ENCODE measurements around the gene ADNP2.

GRCh38 chr18:80179857-80180558, 70.9 kb downstream of the ADNP2 start:
- TF ChIP-seq CTCF (conservative IDR thresholded peaks at IDR 0.05; ENCODE audit: low read depth, low read length) (no peak), POLR2A (IDR thresholded peaks at IDR 0.05; ENCODE audit: low read depth, low read length) (no peak), MAZ (IDR thresholded peaks at IDR 0.05; ENCODE audit: borderline replicate concordance, low read depth, low read length) (no peak), RAD21 (IDR thresholded peaks at IDR 0.05; ENCODE audit: low read length) (no peak), BHLHE40 (IDR thresholded peaks at IDR 0.05; ENCODE audit: low read depth, low read length) (no peak), FOS (IDR thresholded peaks at IDR 0.05; ENCODE audit: low read depth, low read length) (no peak), RCOR1 (IDR thresholded peaks at IDR 0.05; ENCODE audit: insufficient replicate concordance, low read length) (no peak), CHD1 (IDR thresholded peaks at IDR 0.05; ENCODE audit: low read depth, low read length) (no peak), ELK1 (IDR thresholded peaks at IDR 0.05; ENCODE audit: borderline replicate concordance, low read depth, low read length) (no peak), MAFK (IDR thresholded peaks at IDR 0.05; ENCODE audit: low read depth, low read length) (no peak), USF2 (IDR thresholded peaks at IDR 0.05; ENCODE audit: low read depth, low read length) (no peak), MXI1 (IDR thresholded peaks at IDR 0.05; ENCODE audit: borderline replicate concordance, low read depth, low read length) (no peak), RFX5 (IDR thresholded peaks at IDR 0.05; ENCODE audit: low read depth, low read length) (no peak), SMC3 (IDR thresholded peaks at IDR 0.05; ENCODE audit: low read depth, low read length) (no peak)

All from IMR-90 (cell line).